Prostate gland (tissue), 2 donors: Measurements from ENCODE around the gene SPCS3. TPM values are rescaled to one million over a fixed set of nuclear protein-coding genes. Genes with fewer than 3 reads are reported as not detected.
A peak's percentile ranks its signal among the peaks of the same experiment; 100 is the strongest.
"Not testable (repeated sequence)": the region's sequence is repeated elsewhere in the genome, so short reads cannot be mapped to it uniquely, and the experiment has no call there.

Experiments
- DNase-seq: peaks from one replicate; pipeline ENCODE4 v3.0.0-alpha.2; 2019; ENCODE audit warnings: low spot score
- H3K27ac ChIP-seq, 2 donors: fragments of 200-600 bp; sonication (generic); 2 replicates each; pipeline ENCODE4 v1.5.1; 2017 to 2019
- H3K27me3 ChIP-seq: fragments of 200-600 bp; sonication (generic); replicated peaks from 2 replicates; pipeline ENCODE4 v1.5.1; 2019; ENCODE audit not compliant: insufficient read depth
- H3K36me3 ChIP-seq, 2 donors: fragments of 200-600 bp; sonication (generic); 1 replicate in 1 of 2; 2 replicates in 1 of 2; pipeline versions ENCODE4 v1.5.1 to v1.8.1; 2017 to 2019
- H3K4me1 ChIP-seq: fragments of 200-600 bp; sonication (generic); replicated peaks from 2 replicates; pipeline ENCODE4 v1.5.1; 2019
- H3K4me3 ChIP-seq, 2 donors: fragments of 200-600 bp; sonication (generic); 2 replicates each; pipeline ENCODE4 v1.5.1; 2017 to 2019
- H3K9me3 ChIP-seq: fragments of 200-600 bp; sonication (generic); 2 replicates; pipeline ENCODE4 v1.5.1; 2017
- CTCF ChIP-seq, 4 experiments: fragments of 200-600 bp in 2 of 4; fragments of 450-650 bp in 2 of 4; sonication (generic) in 2 of 4; IDR thresholded peaks; 1 replicate in 3 of 4; 2 replicates in 1 of 4; pipeline ENCODE4 v1.5.1; 2016 to 2019; ENCODE audit warnings: antibody characterized with exemption in 4 of 4, mild to moderate bottlenecking in 2 of 4, moderate library complexity in 2 of 4
- POLR2A ChIP-seq: fragments of 450-650 bp; IDR thresholded peaks from one replicate; pipeline ENCODE4 v1.6.1; 2016; ENCODE audit warnings: antibody characterized with exemption, mild to moderate bottlenecking
- POLR2AphosphoS5 ChIP-seq: sonication (generic); formaldehyde crosslinking; IDR thresholded peaks from one replicate; pipeline ENCODE4 v1.6.1; 2017; ENCODE audit warnings: antibody characterized with exemption
- WGBS: methylation state at CpG from one replicate; pipeline ENCODE4 v1.1.5; 2018; 5-methylcytosine and 5-hydroxymethylcytosine counted together
- intact Hi-C: fragments of 100-400 bp; cut with DNase I; formaldehyde crosslinking; loops from one replicate; pipeline ENCODE4 v1.14.2; 2022
- total RNA-seq, 2 donors: library from RNA; depleted of rRNA; stranded (reverse); fragments of >200 nt; gene quantifications; one replicate each; pipeline ENCODE4 v1.1.0, GENCODE V29; 2016

SPCS3 gene
- total RNA-seq, 2 donors from 2014 or later: 41.7 to 68.4 TPM

GRCh38 chr4:176274441-176274840 is 45.3 kb upstream of the SPCS3 start:
- Histone ChIP-seq H3K4me1 (no peaks in the 10 kb centered on the region), H3K36me3 (no peaks in the 10 kb centered on the region), H3K4me3 (no peak overlapping the region), H3K9me3 (no peaks in the 10 kb centered on the region), H3K27ac (no peak overlapping the region), H3K27me3 (no peaks in the 10 kb centered on the region)
- TF ChIP-seq POLR2AphosphoS5 (peak; percentile 48), POLR2A (no peak), CTCF (IDR thresholded peaks at IDR 0.05) (no peak)
- intact Hi-C loops: loop anchor here (10.0 kb wide), 2 partner anchors 50 to 80 kb away; partner anchors contain the start of gene SPATA4
- peak; percentile 15 for DNase-seq

- 75% methylated on average over 8 of the region's 8 CpGs for WGBS
- intact Hi-C loops: loop anchor here (2.0 to 10.0 kb wide), 3 partner anchors 48 to 126 kb away; partner anchors contain the start of gene SPATA4
- Histone ChIP-seq H3K36me3 (no peaks in the 10 kb centered on the region), H3K9me3 (no peaks in the 10 kb centered on the region), H3K27ac (no peak overlapping the region), H3K4me1 (no peaks in the 10 kb centered on the region), H3K4me3 (no peak overlapping the region), H3K27me3 (no peaks in the 10 kb centered on the region)
- no peak for DNase-seq
- TF ChIP-seq POLR2AphosphoS5: no peak
- no peak for TF ChIP-seq CTCF (IDR thresholded peaks at IDR 0.05)
- TF ChIP-seq POLR2A: no peak
Measured at GRCh38 chr4:176276710-176277109, 43.1 kb upstream of the SPCS3 start.

- H3K4me3 ChIP-seq: no peak overlapping the region
- H3K4me1 ChIP-seq: no peaks in the 10 kb centered on the region
- WGBS: 55% methylated on average over 13 of the region's 13 CpGs
- peak overlapping the region; percentile 6 to 43 for H3K27ac ChIP-seq
- peak; percentile 13 to 46 (median 24) for TF ChIP-seq CTCF (IDR thresholded peaks at IDR 0.05)
- peak; percentile 33 for TF ChIP-seq POLR2AphosphoS5
- TF ChIP-seq POLR2A: no peak
- peak; percentile 58 for DNase-seq
- intact Hi-C loops: loop anchor here (2.0 to 10.0 kb wide), 3 partner anchors 47 to 127 kb away; partner anchors contain the start of gene SPATA4
- H3K9me3 ChIP-seq: no peaks in the 10 kb centered on the region
- no peaks in the 10 kb centered on the region for H3K27me3 ChIP-seq
- H3K36me3 ChIP-seq: no peaks in the 10 kb centered on the region
Measured at GRCh38 chr4:176277162-176277904, 42.4 kb upstream of the SPCS3 start.

GRCh38 chr4:176279560-176279959 is 40.2 kb upstream of the SPCS3 start:
- intact Hi-C loops: loop anchor here (10.0 kb wide), 2 partner anchors 45 to 85 kb away; partner anchors contain the start of gene SPATA4
- WGBS: 97% methylated on average over 1 of the region's 1 CpG
- H3K4me3 ChIP-seq, H3K9me3 ChIP-seq, H3K4me1 ChIP-seq, H3K36me3 ChIP-seq, DNase-seq, H3K27me3 ChIP-seq, H3K27ac ChIP-seq: not testable (repeated sequence)

- no peaks in the 10 kb centered on the region for H3K36me3 ChIP-seq
- no peak overlapping the region for H3K27ac ChIP-seq
- no peaks in the 10 kb centered on the region for H3K27me3 ChIP-seq
- no peaks in the 10 kb centered on the region for H3K9me3 ChIP-seq
- no peaks in the 10 kb centered on the region for H3K4me1 ChIP-seq
- DNase-seq: no peak
- no peak for TF ChIP-seq POLR2A
- TF ChIP-seq CTCF (IDR thresholded peaks at IDR 0.05): no peak
- no peak for TF ChIP-seq POLR2AphosphoS5
- WGBS: 73% methylated on average over 3 of the region's 3 CpGs
- H3K4me3 ChIP-seq: no peak overlapping the region
- intact Hi-C loops: loop anchor here (10.0 kb wide), 1 partner anchor 252 kb away; no protein-coding TSS in a partner anchor
Measured at GRCh38 chr4:176286728-176287127, 33.0 kb upstream of the SPCS3 start.
